ENCODE data around the gene ZNF488. TPM values are rescaled to one million over a fixed set of nuclear protein-coding genes. Genes with fewer than 3 reads are reported as not detected.

Gene ZNF488
- total and polyA plus RNA-seq, 2 donors (not counting 1 experiment from before 2014, with no cell fraction given), result not detected

DNA sequence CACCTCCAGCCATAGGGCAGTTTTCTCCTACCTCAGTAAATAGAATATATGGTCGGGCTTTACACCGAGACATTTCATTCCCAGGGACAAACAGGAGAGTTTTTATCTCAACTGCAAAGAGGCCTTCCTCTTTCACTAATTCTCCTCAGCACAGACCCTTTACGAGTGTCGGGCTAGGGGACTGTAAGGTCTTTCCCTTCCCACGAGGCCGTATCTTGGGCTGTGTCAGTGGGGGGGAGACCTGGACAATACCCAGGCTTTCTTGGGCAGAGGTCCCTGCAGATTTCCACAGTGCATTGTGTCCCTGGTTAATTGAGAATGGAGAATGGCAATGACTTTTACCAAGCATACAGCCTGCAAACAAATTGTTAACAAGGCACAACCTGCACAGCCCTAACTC is 13.2 kb upstream of the ZNF488 start:
- no peak overlapping the region for H3K4me3 Mint-ChIP-seq
- H3K27ac Mint-ChIP-seq, result no peak overlapping the region
- Histone ChIP-seq H3K4me1 (ENCODE audit: control insufficient read depth in 2 of 2, insufficient read depth in 2 of 2, low read length in 2 of 2) (no peaks in the 10 kb centered on the region), H3K9me3 (ENCODE audit: control extremely low read depth in 1 of 3, control insufficient read depth in 2 of 3, insufficient read depth in 1 of 3, low read length in 2 of 3) (no peaks in the 10 kb centered on the region), H3K36me3 (replicated peaks in 1 of 2; ENCODE audit: control extremely low read depth in 1 of 2, control insufficient read depth in 1 of 2, extremely low read depth in 1 of 2, insufficient read depth in 2 of 2, low read length in 1 of 2) (no peaks in the 10 kb centered on the region), H3K9ac (ENCODE audit: low read length) (no peak overlapping the region), H4K20me1 (ENCODE audit: control insufficient read depth, insufficient read depth, low read length, poor library complexity, severe bottlenecking) (no peaks in the 10 kb centered on the region), H3K27ac (ENCODE audit: low read length in 2 of 2) (no peak overlapping the region), H3K4me2 (replicated peaks; ENCODE audit: low read depth, low read length, poor library complexity, severe bottlenecking) (no peak overlapping the region), H3K27me3 (replicated peaks in 1 of 4; ENCODE audit: control extremely low read depth in 1 of 4, control insufficient read depth in 3 of 4, insufficient read depth in 4 of 4, low read length in 3 of 4) (peaks cover 0 to 5% (median 1%) of the 10 kb centered on the region in 4 experiments), H2AFZ (ENCODE audit: insufficient read depth, low read depth, low read length, poor library complexity, severe bottlenecking) (no peak overlapping the region), H3K79me2 (ENCODE audit: control insufficient read depth, insufficient read depth, low read length) (no peaks in the 10 kb centered on the region), H3K4me3 (ENCODE audit: control extremely low read depth in 1 of 5, extremely low read depth in 1 of 5, insufficient read depth in 1 of 5, low read depth in 2 of 5, low read length in 4 of 5) (no peak overlapping the region)
- H3K4me1 Mint-ChIP-seq, result no peaks in the 10 kb centered on the region
- intact Hi-C loops (cut with micrococcal nuclease), result no loop called here
- no peaks in the 10 kb centered on the region for H3K9me3 Mint-ChIP-seq (ENCODE audit: insufficient read depth)
- WGBS (ENCODE audit: insufficient coverage), result no CpG with 5 or more reads among the region's 6 CpGs
- no peak for ATAC-seq (ENCODE audit: low read depth)
- H3K27me3 Mint-ChIP-seq, result peaks cover 53% of the 10 kb centered on the region
- TF ChIP-seq CTCF (IDR thresholded peaks at IDR 0.05) (no peak), EZH2 (IDR thresholded peaks at IDR 0.05; ENCODE audit: borderline replicate concordance, insufficient read depth, low read depth, low read length, poor library complexity, severe bottlenecking) (no peak)
- DNase-seq, result no peak
- ChIA-PET POLR2A (no interaction called here), CTCF (no interaction called here)

- peaks cover 56% of the 10 kb centered on the region for H3K27me3 Mint-ChIP-seq
- H3K9me3 Mint-ChIP-seq (ENCODE audit: insufficient read depth), result no peaks in the 10 kb centered on the region
- H3K4me1 ChIP-seq (ENCODE audit: control insufficient read depth in 2 of 2, insufficient read depth in 2 of 2, low read length in 2 of 2), result no peaks in the 10 kb centered on the region
- no peaks in the 10 kb centered on the region for H3K79me2 ChIP-seq (ENCODE audit: control insufficient read depth, insufficient read depth, low read length)
- ATAC-seq (ENCODE audit: low read depth) (no peak), DNase-seq (no peak)
- no peak overlapping the region for H3K4me2 ChIP-seq (replicated peaks; ENCODE audit: low read depth, low read length, poor library complexity, severe bottlenecking)
- no peak overlapping the region for H3K4me3 ChIP-seq (ENCODE audit: control extremely low read depth in 1 of 5, extremely low read depth in 1 of 5, insufficient read depth in 1 of 5, low read depth in 2 of 5, low read length in 4 of 5)
- no peak overlapping the region for H3K27ac ChIP-seq (ENCODE audit: low read length in 2 of 2)
- TF ChIP-seq EZH2 (IDR thresholded peaks at IDR 0.05; ENCODE audit: borderline replicate concordance, insufficient read depth, low read depth, low read length, poor library complexity, severe bottlenecking), result no peak
- no peak for TF ChIP-seq CTCF (IDR thresholded peaks at IDR 0.05)
- H3K36me3 ChIP-seq (replicated peaks in 1 of 2; ENCODE audit: control extremely low read depth in 1 of 2, control insufficient read depth in 1 of 2, extremely low read depth in 1 of 2, insufficient read depth in 2 of 2, low read length in 1 of 2), result no peaks in the 10 kb centered on the region
- no peak overlapping the region for H2AFZ ChIP-seq (ENCODE audit: insufficient read depth, low read depth, low read length, poor library complexity, severe bottlenecking)
- intact Hi-C loops (cut with micrococcal nuclease), result no loop called here
- ChIA-PET POLR2A (no interaction called here), CTCF (interaction anchor here (0.6 kb wide), 1 partner anchor 349 kb away, joined by 3 read pairs; no protein-coding TSS in a partner anchor)
- H3K9me3 ChIP-seq (ENCODE audit: control extremely low read depth in 1 of 3, control insufficient read depth in 2 of 3, insufficient read depth in 1 of 3, low read length in 2 of 3), result no peaks in the 10 kb centered on the region
- no peak overlapping the region for H3K27ac Mint-ChIP-seq
- H3K4me3 Mint-ChIP-seq, result no peak overlapping the region
- H3K9ac ChIP-seq (ENCODE audit: low read length), result no peak overlapping the region
- H4K20me1 ChIP-seq (ENCODE audit: control insufficient read depth, insufficient read depth, low read length, poor library complexity, severe bottlenecking), result no peaks in the 10 kb centered on the region
- H3K27me3 ChIP-seq (replicated peaks in 1 of 4; ENCODE audit: control extremely low read depth in 1 of 4, control insufficient read depth in 3 of 4, insufficient read depth in 4 of 4, low read length in 3 of 4), result peaks cover 0 to 5% (median 1%) of the 10 kb centered on the region in 4 experiments
- no peaks in the 10 kb centered on the region for H3K4me1 Mint-ChIP-seq
These were observed 12.2 kb upstream of the ZNF488 start for GRCh38 chr10:47396311-47396717.

Data from B cell (primary cell).